K562 (cell line): ENCODE results near the gene AKT2. TPM values are rescaled to one million over a fixed set of nuclear protein-coding genes. Genes with fewer than 3 reads are reported as not detected.
A peak's percentile ranks its signal among the peaks of the same experiment; 100 is the strongest.

Experiments
- ATAC-seq: fragments of 200-7000 bp; cut with Tn5 transposase; 3 replicates; pipeline ENCODE4 v1.9.1; 2020; ENCODE audit warnings: moderate library complexity
- BruUV-seq: library from RNA; stranded (reverse); fragments of 400-500 nt; replicated peaks from 2 replicates; lab custom pipeline; 2021; lab: Mats Ljungman, UMichigan
- CTCF ChIA-PET: fragments of 300-600 bp; formaldehyde crosslinking; extraction: SDS; loops from one replicate; lab custom pipeline; 2021; ENCODE audit warnings: low intra/inter-chr PET ratio; lab: Yijun Ruan, JAX
- POLR2A ChIA-PET: fragments of 300-600, 350-650 bp; sonication (Branson Sonifier 250); formaldehyde crosslinking; extraction: SDS; loops from one replicate; lab custom pipeline; 2021; ENCODE audit warnings: antibody characterized with exemption, inconsistent platforms; lab: Yijun Ruan, JAX
- DNase-seq, 4 experiments: peaks; one replicate each; pipeline versions ENCODE4 v3.0.0 to v3.0.0-alpha.2; 2011 to 2018; ENCODE audit warnings: low spot score in 3 of 4, mixed read lengths in 3 of 4; ENCODE audit errors: extremely low read depth in 1 of 4
- FAIRE-seq: peaks from 2 replicates; lab custom pipeline; 2011; peaks lifted over from hg19 to GRCh38; lab: Jason Lieb, UNC
- H2AFZ ChIP-seq: 2 replicates; pipeline ENCODE4 v1.6.0; 2011; ENCODE audit warnings: low read depth, low read length, control low read depth, inconsistent platforms
- H3K27ac ChIP-seq: fragments of 200-600 bp; 3 replicates; pipeline ENCODE4 v1.8.0; 2011; ENCODE audit warnings: low read depth, mild to moderate bottlenecking, control low read depth, inconsistent platforms, low read length, moderate library complexity, mixed read lengths; ENCODE audit errors: extremely low read depth
- H3K27me3 ChIP-seq, 2 experiments: fragments of 300-600 bp in 1 of 2; 2 replicates in 1 of 2; 3 replicates in 1 of 2; pipeline versions ENCODE4 v1.6.0 to v1.8.0; 2011; ENCODE audit warnings: inconsistent platforms in 2 of 2, low read length in 2 of 2, mild to moderate bottlenecking in 1 of 2, mixed read lengths in 1 of 2, moderate library complexity in 1 of 2; ENCODE audit not compliant: control insufficient read depth in 2 of 2, insufficient read depth in 2 of 2
- H3K36me3 ChIP-seq: fragments of 300-600 bp; 3 replicates; pipeline ENCODE4 v1.8.0; 2011; ENCODE audit warnings: mild to moderate bottlenecking, low read length, inconsistent platforms; ENCODE audit not compliant: control insufficient read depth, insufficient read depth
- H3K4me1 ChIP-seq, 2 experiments: fragments of 200-600 bp in 1 of 2; replicated peaks in 1 of 2; 2 replicates in 1 of 2; 3 replicates in 1 of 2; pipeline versions ENCODE4 v1.5.1 to v1.8.0; 2011; ENCODE audit warnings: inconsistent platforms in 2 of 2, low read length in 2 of 2, mild to moderate bottlenecking in 1 of 2, mixed read lengths in 1 of 2, moderate library complexity in 1 of 2; ENCODE audit not compliant: control insufficient read depth in 2 of 2, insufficient read depth in 2 of 2
- H3K4me2 ChIP-seq: 2 replicates; pipeline ENCODE4 v1.6.1; 2011; ENCODE audit warnings: low read length, control low read depth, inconsistent platforms, mixed read lengths; ENCODE audit not compliant: insufficient read depth
- H3K4me3 ChIP-seq: fragments of 200-600 bp; sonication (generic), shearing (Covaris generic); 2 replicates; pipeline ENCODE4 v1.5.1; 2016; ENCODE audit warnings: control low read depth, inconsistent platforms
- H3K79me2 ChIP-seq: fragments of 200-600 bp; 3 replicates; pipeline ENCODE4 v1.8.0; 2011; ENCODE audit warnings: low read length, inconsistent platforms; ENCODE audit not compliant: control insufficient read depth, insufficient read depth
- H3K9ac ChIP-seq, 2 experiments: 2 replicates each; pipeline versions ENCODE4 v1.6.0 to v1.6.1; 2011; ENCODE audit warnings: low read depth in 2 of 2, low read length in 2 of 2, control low read depth in 1 of 2, inconsistent platforms in 1 of 2, mild to moderate bottlenecking in 1 of 2, mixed read lengths in 1 of 2; ENCODE audit not compliant: insufficient read depth in 1 of 2
- H3K9me1 ChIP-seq: one replicate; pipeline ENCODE4 v1.6.0; 2011; ENCODE audit warnings: inconsistent platforms, mild to moderate bottlenecking, low read length, moderate library complexity; ENCODE audit not compliant: control insufficient read depth, insufficient read depth
- H3K9me3 ChIP-seq: replicated peaks from 2 replicates; pipeline ENCODE4 v1.5.1; 2011; ENCODE audit warnings: low read depth, low read length, inconsistent platforms; ENCODE audit not compliant: control insufficient read depth, insufficient read depth
- H4K20me1 ChIP-seq: replicated peaks from 2 replicates; pipeline ENCODE4 v1.6.1; 2011; ENCODE audit warnings: low read length, inconsistent platforms, mixed read lengths; ENCODE audit not compliant: control insufficient read depth, insufficient read depth
- C11orf30 ChIP-seq: fragments of 450-650 bp; IDR thresholded peaks from 2 replicates; pipeline ENCODE4 v1.6.1; 2016; ENCODE audit warnings: low read depth, mild to moderate bottlenecking
- CTCF ChIP-seq, 3 experiments: IDR thresholded peaks in 2 of 3; conservative IDR thresholded peaks in 1 of 3; 2 replicates each; pipeline ENCODE4 v1.5.1; 2011 to 2012; ENCODE audit warnings: low read length in 3 of 3, mild to moderate bottlenecking in 3 of 3, control low read depth in 2 of 3, improper control_type of control experiment in 1 of 3, inconsistent platforms in 1 of 3, low read depth in 1 of 3, mixed read lengths in 1 of 3, moderate library complexity in 1 of 3; ENCODE audit not compliant: insufficient read depth in 2 of 3
- DACH1 ChIP-seq: fragments of 450-650 bp; IDR thresholded peaks from 2 replicates; pipeline ENCODE4 v1.6.1; 2018; ENCODE audit not compliant: partially characterized antibody
- KDM5B ChIP-seq: fragments of 200-600 bp; sonication (generic); IDR thresholded peaks from 2 replicates; pipeline ENCODE4 v1.6.1; 2012; ENCODE audit warnings: low read depth, mild to moderate bottlenecking, moderate library complexity, low read length, control low read depth, inconsistent platforms; ENCODE audit not compliant: insufficient replicate concordance
- MEF2D ChIP-seq: conservative IDR thresholded peaks from 2 replicates; pipeline ENCODE4 v1.6.1; 2016; ENCODE audit warnings: low read depth, missing genetic modification characterization, missing compliant biosample characterization
- RBM34 ChIP-seq: fragments of 200-400 bp; formaldehyde crosslinking; IDR thresholded peaks from 2 replicates; pipeline ENCODE4 v1.6.1; 2018; ENCODE audit warnings: low read length, borderline replicate concordance; ENCODE audit not compliant: insufficient read depth
- SIN3B ChIP-seq: fragments of 450-650 bp; IDR thresholded peaks from 2 replicates; pipeline ENCODE4 v1.6.1; 2017; ENCODE audit warnings: low read depth, mild to moderate bottlenecking, moderate library complexity
- ZBTB26 ChIP-seq: fragments of 450-650 bp; formaldehyde crosslinking; IDR thresholded peaks from 2 replicates; pipeline ENCODE4 v1.4.0; 2022; ENCODE audit warnings: missing genetic modification characterization
- ZNF253 ChIP-seq: fragments of 250-450 bp; sonication (Bioruptor Pico); conservative IDR thresholded peaks from 2 replicates; pipeline ENCODE4 v1.6.1; 2021; ENCODE audit warnings: mild to moderate bottlenecking
- WGBS: fragments of 100-300 bp; shearing (Covaris generic); methylation state at CpG from one replicate; pipeline ENCODE4 v1.1.6; 2016; ENCODE audit warnings: low coverage, mixed read lengths; ENCODE audit not compliant: insufficient coverage; ENCODE audit errors: missing lambda C conversion rate; 5-methylcytosine and 5-hydroxymethylcytosine counted together
- in situ Hi-C: fragments of 300-500 bp; cut with MboI; formaldehyde crosslinking; loops from 4 replicates; pipeline ENCODE4 v1.15.0; 2018; ENCODE audit warnings: inconsistent platforms, mixed read lengths
- intact Hi-C: fragments of 100-400 bp; cut with micrococcal nuclease; formaldehyde crosslinking; loops from 2 replicates; pipeline ENCODE4 v1.14.2; 2022
- polyA plus RNA-seq, 8 experiments: library from polyadenylated mRNA; depleted of rRNA in 4 of 8; stranded (reverse) in 5 of 8; unstranded in 3 of 8; fragments of >200 nt; fragmentation: Nextera tagmentation in 2 of 8; fragmentation: Illumina TruSeq in 1 of 8; extraction: Ambion mirVana in 2 of 8; extraction: Trizol in 1 of 8; gene quantifications; 2 replicates each; pipeline versions ENCODE4 v1.2.1 to v1.2.3, GENCODE V29; 2011 to 2014; ENCODE audit warnings: inconsistent platforms in 1 of 8, missing spikeins in 1 of 8
- total RNA-seq, 7 experiments: library from RNA; depleted of rRNA in 6 of 7; stranded (reverse); fragments of >200 nt in 6 of 7; fragmentation: Illumina TruSeq in 2 of 7; extraction: Trizol in 2 of 7; gene quantifications; 2 replicates each; pipeline versions ENCODE4 v1.2.1 to v1.2.3, GENCODE V29; 2011 to 2021; ENCODE audit warnings: low replicate concordance in 1 of 7

AKT2 gene
- total and polyA plus RNA-seq, 9 of the 15 experiments (the other 6 are each of a cell fraction or from before 2014, with no cell fraction given), result 1.1 to 132 (median 67.7) TPM

GRCh38 chr19:40312533-40312932 lies 27.4 kb upstream of the AKT2 start:
- Histone ChIP-seq H3K9me1 (peaks cover 4% of the 10 kb centered on the region), H3K4me2 (no peak overlapping the region), H3K9me3 (no peaks in the 10 kb centered on the region), H3K36me3 (peaks cover 9% of the 10 kb centered on the region; the same call in 1 of the 3 replicates), H3K4me1 (no peaks in the 10 kb centered on the region; a peak in 1 of 5 replicates), H2AFZ (no peak overlapping the region), H3K4me3 (no peak overlapping the region), H4K20me1 (no peaks in the 10 kb centered on the region), H3K27ac (no peak overlapping the region), H3K27me3 (no peaks in the 10 kb centered on the region), H3K9ac (no peak overlapping the region), H3K79me2 (no peaks in the 10 kb centered on the region)
- FAIRE-seq, result no peak
- intact Hi-C loops (no loop called here), in situ Hi-C loops (no loop called here)
- ATAC-seq, result no peak
- ChIA-PET CTCF (interaction anchor here (0.6 kb wide), 1 partner anchor 153 kb away, joined by 3 read pairs; no protein-coding TSS in a partner anchor), POLR2A (no interaction called here)
- DNase-seq, result peak in 1 of 4 experiments; percentile 22
- TF ChIP-seq RBM34 (no peak), CTCF (IDR thresholded peaks at IDR 0.05 in 2 of 3, conservative IDR thresholded peaks at IDR 0.05 in 1 of 3; ENCODE audit: insufficient read depth in 2 of 3, low read depth in 1 of 3, low read length in 3 of 3) (peak in 1 of 3 experiments; percentile 32; a peak in 1 of 6 replicates)
- no TSS peak for BruUV-seq
- WGBS, result 43% methylated on average over 2 of the region's 2 CpGs

- WGBS, result 50% methylated on average over 1 of the region's 1 CpG
- in situ Hi-C loops (loop anchor here (5.0 kb wide), 1 partner anchor 328 kb away; no protein-coding TSS in a partner anchor), intact Hi-C loops (loop anchor here (5.0 kb wide), 1 partner anchor 293 kb away; the partner anchor contains the start of gene LTBP4)
- no peaks in the 10 kb centered on the region for H3K9me3 ChIP-seq
- no peak overlapping the region for H3K27ac ChIP-seq
- POLR2A ChIA-PET, result interaction anchor here (0.6 kb wide), 1 partner anchor 390 kb away, joined by 5 read pairs; no protein-coding TSS in a partner anchor
- no peaks in the 10 kb centered on the region; a peak in 2 of 5 replicates for H3K4me1 ChIP-seq
- no peaks in the 10 kb centered on the region for H3K27me3 ChIP-seq
- CTCF ChIA-PET, result no interaction called here
- no peaks in the 10 kb centered on the region for H4K20me1 ChIP-seq
- H3K4me2 ChIP-seq, result no peak overlapping the region
- no peaks in the 10 kb centered on the region for H3K9me1 ChIP-seq
- DNase-seq, result no peak
- BruUV-seq, result no TSS peak
- H3K79me2 ChIP-seq, result no peaks in the 10 kb centered on the region
- no peaks in the 10 kb centered on the region for H3K36me3 ChIP-seq
- TF ChIP-seq CTCF (IDR thresholded peaks at IDR 0.05 in 2 of 3, conservative IDR thresholded peaks at IDR 0.05 in 1 of 3; ENCODE audit: insufficient read depth in 2 of 3, low read depth in 1 of 3, low read length in 3 of 3) (no peak), C11orf30 (no peak), MEF2D (tag) (no peak), ZNF253 (CRISPR knock-in tag) (no peak), ZBTB26 (CRISPR knock-in tag) (no peak), KDM5B (no peak), SIN3B (no peak), DACH1 (no peak)
- no peak overlapping the region for H3K9ac ChIP-seq
- no peak for ATAC-seq
- H3K4me3 ChIP-seq, result no peak overlapping the region
- no peak overlapping the region for H2AFZ ChIP-seq
- no peak for FAIRE-seq
Observed at GRCh38 chr19:40309666-40310065, 24.5 kb upstream of the AKT2 start.
